T47D (cell line): ENCODE results near the gene CFAP74.

Source experiments
- DNase-seq, 2 experiments: peaks; one replicate each; pipeline versions ENCODE4 v3.0.0 to v3.0.0-alpha.2; 2011 to 2012; ENCODE audit warnings: low read depth in 1 of 2, low spot score in 1 of 2
- JUND ChIP-seq: IDR thresholded peaks from 2 replicates; pipeline ENCODE4 v1.6.1; 2012; ENCODE audit warnings: low read depth
- in situ Hi-C: cut with HindIII; loops from 2 replicates; pipeline ENCODE4 v1.10.0; 2016; ENCODE audit warnings: low sequenced_read_pairs, low pct_unique_long_range_greater_than_20kb

CFAP74 gene

GRCh38 chr1:2032737-2033136, 29.2 kb upstream of the CFAP74 start:
- no peak for DNase-seq
- no peak for TF ChIP-seq JUND
- in situ Hi-C loops, result no loop called here

GRCh38 chr1:2031546-2032540, 28.3 kb upstream of the CFAP74 start:
- DNase-seq, result peak; percentile 16 to 44
- TF ChIP-seq JUND, result no peak
- in situ Hi-C loops, result no loop called here

GRCh38 chr1:2030076-2030871, 26.7 kb upstream of the CFAP74 start:
- DNase-seq, result no peak
- TF ChIP-seq JUND, result no peak
- in situ Hi-C loops, result no loop called here

GRCh38 chr1:2029561-2029960, 26.0 kb upstream of the CFAP74 start:
- in situ Hi-C loops, result no loop called here
- no peak for DNase-seq
- no peak for TF ChIP-seq JUND

GRCh38 chr1:2028870-2029560, 25.4 kb upstream of the CFAP74 start:
- in situ Hi-C loops, result no loop called here
- DNase-seq, result no peak
- TF ChIP-seq JUND, result no peak

- in situ Hi-C loops, result no loop called here
- no peak for TF ChIP-seq JUND
- no peak for DNase-seq
Measured at GRCh38 chr1:2027961-2028583, 24.5 kb upstream of the CFAP74 start.

- DNase-seq, result no peak
- TF ChIP-seq JUND, result no peak
- in situ Hi-C loops, result no loop called here
Measured at GRCh38 chr1:2025491-2025981, 21.9 kb upstream of the CFAP74 start.

- no peak for TF ChIP-seq JUND
- no peak for DNase-seq
- in situ Hi-C loops, result no loop called here
Measured at GRCh38 chr1:2024887-2025286, 21.3 kb upstream of the CFAP74 start.

GRCh38 chr1:2024451-2024850, 20.9 kb upstream of the CFAP74 start:
- in situ Hi-C loops, result no loop called here
- DNase-seq, result no peak
- no peak for TF ChIP-seq JUND

GRCh38 chr1:2023187-2023586, 19.6 kb upstream of the CFAP74 start:
- no peak for TF ChIP-seq JUND
- no peak for DNase-seq
- in situ Hi-C loops, result no loop called here

GRCh38 chr1:2022063-2022770, 18.6 kb upstream of the CFAP74 start:
- DNase-seq, result no peak
- no peak for TF ChIP-seq JUND
- in situ Hi-C loops, result no loop called here

- in situ Hi-C loops, result no loop called here
- DNase-seq, result no peak
- no peak for TF ChIP-seq JUND
Measured at GRCh38 chr1:2021550-2021949, 18.0 kb upstream of the CFAP74 start.
